ENCODE results near the gene GRK4.
"Not testable (repeated sequence)": the region's sequence is repeated elsewhere in the genome, so short reads cannot be mapped to it uniquely, and the experiment has no call there.

- TF ChIP-seq POLR2AphosphoS5 (IDR thresholded peaks at IDR 0.05; ENCODE audit: low read depth, low read length); POLR2A (IDR thresholded peaks at IDR 0.05; ENCODE audit: low read depth, low read length); TAF1 (IDR thresholded peaks at IDR 0.05; ENCODE audit: low read depth, low read length); PAX5 (IDR thresholded peaks at IDR 0.05; ENCODE audit: insufficient read depth, low read length, severe bottlenecking): not testable (repeated sequence)
Observed at GRCh38 chr4:2955186-2956044, 8.0 kb upstream of the GRK4 start.
